Stomach smooth muscle (tissue), 2 donors: ENCODE results near the gene ELMO1.

ENCODE experiments used
- H3K27ac ChIP-seq: one replicate; pipeline ENCODE4 v1.7.0; 2013; ENCODE audit warnings: mild to moderate bottlenecking, low read length, inconsistent platforms
- H3K27me3 ChIP-seq, 2 donors: one replicate each; pipeline ENCODE4 v1.7.0; 2013; ENCODE audit warnings: low read length in 2 of 2; ENCODE audit not compliant: insufficient read depth in 2 of 2, control insufficient read depth in 1 of 2
- H3K36me3 ChIP-seq, 2 donors: one replicate each; pipeline ENCODE4 v1.7.0; 2013; ENCODE audit warnings: low read length in 2 of 2; ENCODE audit not compliant: control insufficient read depth in 2 of 2, insufficient read depth in 2 of 2
- H3K4me1 ChIP-seq: one replicate; pipeline ENCODE4 v1.7.0; 2013; ENCODE audit warnings: low read length; ENCODE audit not compliant: control insufficient read depth, insufficient read depth
- H3K4me3 ChIP-seq, 2 donors: one replicate each; pipeline ENCODE4 v1.7.0; 2013; ENCODE audit warnings: low read length in 2 of 2
- H3K9ac ChIP-seq, 2 donors: one replicate each; pipeline ENCODE4 v1.7.0; 2013; ENCODE audit warnings: low read length in 2 of 2, mild to moderate bottlenecking in 1 of 2
- H3K9me3 ChIP-seq, 2 donors: one replicate each; pipeline ENCODE4 v1.7.0; 2013; ENCODE audit warnings: low read length in 2 of 2; ENCODE audit not compliant: control insufficient read depth in 2 of 2
- donor health status: healthy.
- donor health status: Pancreatic carcinoma.

The ELMO1 gene

DNA sequence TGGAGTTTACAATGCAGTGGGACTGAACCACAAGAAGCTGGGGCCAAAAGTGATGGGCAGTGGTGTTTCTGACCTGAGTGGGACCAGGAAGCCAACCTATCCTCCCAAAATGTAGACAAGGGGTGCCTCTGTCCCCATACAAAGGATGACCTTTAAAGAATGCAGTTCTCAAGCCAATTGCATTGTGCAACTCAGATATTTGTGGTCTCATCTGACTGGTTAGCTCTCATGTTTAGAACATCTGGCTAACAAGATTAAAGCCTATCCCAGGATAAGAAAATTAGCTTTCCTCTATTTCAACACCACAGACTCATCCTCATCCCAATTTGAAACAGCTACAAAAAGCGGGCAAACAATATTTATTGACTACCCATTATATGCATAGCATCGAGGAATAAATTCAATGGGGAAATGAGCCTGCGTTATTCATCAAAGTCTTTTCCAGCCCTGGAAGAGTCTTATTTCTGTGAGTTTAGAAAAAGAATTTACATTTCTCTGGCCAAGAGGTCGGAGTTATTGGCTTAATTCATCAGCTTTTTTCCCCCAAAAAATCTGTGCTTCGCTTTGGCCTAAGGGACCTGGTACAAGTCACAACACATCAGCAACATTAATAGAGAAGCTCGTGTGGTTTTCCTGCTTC, 26.7 kb downstream of the ELMO1 start:
- H3K27me3 ChIP-seq: no peaks in the 10 kb centered on the region
- peaks cover 7% of the 10 kb centered on the region for H3K4me1 ChIP-seq
- no peak overlapping the region for H3K9ac ChIP-seq
- no peak overlapping the region for H3K27ac ChIP-seq
- H3K4me3 ChIP-seq: no peak overlapping the region
- H3K36me3 ChIP-seq: no peaks in the 10 kb centered on the region
- H3K9me3 ChIP-seq: no peaks in the 10 kb centered on the region

DNA sequence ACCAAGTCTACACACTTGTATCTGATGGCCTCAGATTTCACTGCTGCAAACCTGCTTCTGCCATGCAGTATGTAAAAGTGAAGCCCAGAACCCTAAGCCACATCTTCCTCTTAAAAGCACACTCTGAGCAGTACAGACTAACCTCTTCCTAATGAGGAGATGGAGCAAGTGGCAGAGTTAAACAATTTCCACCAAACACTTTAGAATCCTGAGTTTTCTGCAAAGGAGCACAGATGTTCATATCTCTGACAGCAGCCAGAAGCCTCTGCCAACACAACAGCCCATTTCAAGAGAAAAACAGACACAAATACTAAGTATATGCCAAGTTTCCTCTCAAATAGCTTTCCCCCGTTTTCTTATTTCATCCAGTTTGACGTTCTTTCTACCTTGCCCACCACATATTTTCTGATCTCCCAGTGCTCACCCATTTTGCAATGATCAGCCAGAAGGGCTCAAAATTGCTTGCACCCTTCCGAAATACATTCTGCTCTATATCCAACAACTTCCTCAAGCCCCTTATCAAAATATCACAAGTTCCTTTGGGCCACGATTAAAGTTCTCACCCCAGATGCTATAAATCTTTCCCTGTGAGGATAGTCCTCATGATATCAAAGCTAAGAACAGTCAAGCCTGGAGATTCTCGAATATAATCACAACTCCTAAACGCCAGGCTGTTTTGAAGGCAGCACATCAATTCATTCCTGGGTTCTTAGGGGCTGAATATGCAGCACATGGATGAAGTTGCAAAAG, 27.5 kb downstream of the ELMO1 start:
- Histone ChIP-seq H3K9me3 (no peaks in the 10 kb centered on the region), H3K27me3 (no peaks in the 10 kb centered on the region), H3K4me3 (no peak overlapping the region), H3K9ac (no peak overlapping the region), H3K4me1 (peaks cover 7% of the 10 kb centered on the region), H3K27ac (no peak overlapping the region), H3K36me3 (no peaks in the 10 kb centered on the region)

DNA sequence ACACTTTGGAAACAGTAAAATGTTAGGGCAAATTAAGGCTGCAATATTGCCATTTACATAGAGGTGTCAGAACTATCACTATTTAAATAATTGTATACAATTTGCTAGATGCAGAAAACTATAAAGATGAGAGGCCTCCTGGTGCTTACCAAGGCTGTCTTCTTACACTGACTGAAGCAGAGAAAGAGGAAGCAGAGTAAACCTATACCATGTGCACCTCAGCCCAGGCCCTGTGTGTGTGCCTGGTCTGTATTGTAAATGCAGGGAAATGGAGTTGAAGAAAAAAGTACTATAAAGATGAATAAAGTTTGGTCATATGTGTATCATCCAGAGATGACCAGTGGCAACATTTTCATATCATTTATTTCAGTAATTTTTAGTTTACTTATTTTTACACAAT, 29.2 kb downstream of the ELMO1 start:
- H3K27ac ChIP-seq: no peak overlapping the region
- H3K4me3 ChIP-seq: no peak overlapping the region
- H3K4me1 ChIP-seq: peaks cover 7% of the 10 kb centered on the region
- H3K36me3 ChIP-seq: no peaks in the 10 kb centered on the region
- no peaks in the 10 kb centered on the region for H3K27me3 ChIP-seq
- H3K9me3 ChIP-seq: no peaks in the 10 kb centered on the region
- no peak overlapping the region for H3K9ac ChIP-seq

DNA sequence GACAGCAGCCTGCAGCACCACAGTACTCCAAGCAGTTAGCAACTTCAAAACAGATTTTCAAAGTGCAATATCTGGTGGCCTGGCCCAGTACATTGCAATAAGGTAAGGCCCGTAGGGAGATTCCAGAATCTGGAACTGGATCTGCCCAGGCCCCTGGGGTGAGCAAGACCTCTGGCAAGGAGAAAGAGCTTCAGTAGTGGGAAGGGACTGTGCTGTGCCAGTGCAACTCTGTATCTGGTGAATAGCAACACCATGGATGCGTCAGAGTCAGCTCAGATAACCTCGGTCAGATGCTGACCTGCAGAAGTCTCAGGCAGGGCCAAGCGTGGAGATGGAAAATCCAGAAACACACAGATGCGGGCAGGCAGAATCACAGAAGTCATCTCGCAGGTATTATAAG, 30.3 kb downstream of the ELMO1 start:
- Histone ChIP-seq H3K36me3 (no peaks in the 10 kb centered on the region), H3K9me3 (no peaks in the 10 kb centered on the region), H3K27me3 (no peaks in the 10 kb centered on the region), H3K27ac (no peak overlapping the region), H3K4me3 (no peak overlapping the region), H3K9ac (no peak overlapping the region), H3K4me1 (peaks cover 7% of the 10 kb centered on the region)

DNA sequence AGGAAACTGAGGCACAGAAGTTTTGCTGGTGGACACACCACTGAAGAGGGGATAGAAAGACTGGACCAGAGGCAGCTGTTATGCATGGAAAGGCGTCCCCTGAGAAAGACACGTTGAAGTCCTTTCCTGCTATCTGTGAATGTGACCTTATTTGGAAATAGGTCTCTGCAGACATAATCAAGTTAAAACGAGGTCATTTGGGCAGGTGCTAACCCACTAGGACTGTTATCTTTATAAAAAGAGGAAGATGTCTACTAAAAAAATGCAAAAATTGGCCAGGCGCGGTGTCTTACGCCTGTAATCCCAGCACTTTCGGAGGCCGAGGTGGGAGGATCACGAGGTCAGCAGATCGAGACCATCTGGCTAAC, 31.6 kb downstream of the ELMO1 start:
- no peak overlapping the region for H3K4me3 ChIP-seq
- no peaks in the 10 kb centered on the region for H3K36me3 ChIP-seq
- peaks cover 5% of the 10 kb centered on the region for H3K4me1 ChIP-seq
- no peaks in the 10 kb centered on the region for H3K9me3 ChIP-seq
- no peaks in the 10 kb centered on the region for H3K27me3 ChIP-seq
- H3K9ac ChIP-seq: no peak overlapping the region
- H3K27ac ChIP-seq: no peak overlapping the region

DNA sequence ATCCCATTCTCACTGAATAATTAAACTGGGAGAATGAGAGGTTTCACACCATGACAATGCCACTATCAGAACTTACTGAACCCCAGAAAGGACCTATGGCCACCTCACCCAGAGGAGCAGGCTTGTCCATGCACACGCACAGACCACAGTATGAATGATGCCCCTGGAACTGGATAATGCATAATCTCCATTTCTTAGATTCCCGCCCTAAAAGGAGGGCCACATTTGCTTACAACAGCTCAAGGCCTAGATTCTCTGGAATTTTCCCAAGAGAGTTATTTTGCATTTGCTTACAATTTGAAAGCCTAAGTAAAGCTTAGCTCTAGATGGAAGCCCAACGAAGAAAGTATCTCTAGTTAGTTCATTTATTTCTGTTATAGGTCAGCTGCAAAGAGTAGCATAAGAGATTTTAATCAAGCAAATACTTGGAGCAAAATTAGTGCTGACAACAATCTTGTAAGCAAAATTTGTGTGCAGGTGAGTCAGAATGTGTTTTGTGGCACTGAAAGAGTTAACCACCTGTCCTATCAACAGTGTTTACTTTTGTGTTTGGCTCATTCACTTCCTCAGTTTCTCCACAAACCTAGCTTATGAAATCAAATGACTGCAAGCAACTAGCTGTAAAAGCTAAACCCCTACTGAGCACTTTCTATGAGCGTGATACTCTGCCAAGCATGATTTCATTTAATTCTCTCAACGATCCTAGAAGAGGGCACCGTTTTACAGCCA, 32.1 kb downstream of the ELMO1 start:
- no peaks in the 10 kb centered on the region for H3K36me3 ChIP-seq
- peaks cover 3% of the 10 kb centered on the region for H3K4me1 ChIP-seq
- no peaks in the 10 kb centered on the region for H3K9me3 ChIP-seq
- H3K9ac ChIP-seq: no peak overlapping the region
- H3K27me3 ChIP-seq: no peaks in the 10 kb centered on the region
- no peak overlapping the region for H3K4me3 ChIP-seq
- no peak overlapping the region for H3K27ac ChIP-seq

DNA sequence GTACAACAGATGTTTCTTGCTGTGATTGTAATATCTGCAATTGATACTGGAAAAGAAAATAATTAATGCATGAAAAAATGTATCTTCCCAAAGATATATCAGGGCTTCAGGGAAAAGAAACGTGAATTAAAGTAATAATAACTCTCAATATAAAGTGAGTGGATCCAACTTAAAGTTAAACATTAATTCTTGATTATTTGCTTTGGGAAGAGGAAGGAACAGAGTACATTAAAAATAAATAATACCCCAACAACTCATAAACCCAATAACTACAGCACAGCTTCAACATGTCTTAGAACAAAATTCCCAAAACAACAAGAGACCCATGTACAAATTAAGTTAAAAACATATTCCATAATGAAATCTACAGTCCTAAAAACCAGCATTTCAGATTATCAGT, 33.0 kb downstream of the ELMO1 start:
- Histone ChIP-seq H3K9ac (no peak overlapping the region), H3K9me3 (no peaks in the 10 kb centered on the region), H3K4me3 (no peak overlapping the region), H3K36me3 (no peaks in the 10 kb centered on the region), H3K4me1 (no peaks in the 10 kb centered on the region), H3K27me3 (no peaks in the 10 kb centered on the region), H3K27ac (no peak overlapping the region)

DNA sequence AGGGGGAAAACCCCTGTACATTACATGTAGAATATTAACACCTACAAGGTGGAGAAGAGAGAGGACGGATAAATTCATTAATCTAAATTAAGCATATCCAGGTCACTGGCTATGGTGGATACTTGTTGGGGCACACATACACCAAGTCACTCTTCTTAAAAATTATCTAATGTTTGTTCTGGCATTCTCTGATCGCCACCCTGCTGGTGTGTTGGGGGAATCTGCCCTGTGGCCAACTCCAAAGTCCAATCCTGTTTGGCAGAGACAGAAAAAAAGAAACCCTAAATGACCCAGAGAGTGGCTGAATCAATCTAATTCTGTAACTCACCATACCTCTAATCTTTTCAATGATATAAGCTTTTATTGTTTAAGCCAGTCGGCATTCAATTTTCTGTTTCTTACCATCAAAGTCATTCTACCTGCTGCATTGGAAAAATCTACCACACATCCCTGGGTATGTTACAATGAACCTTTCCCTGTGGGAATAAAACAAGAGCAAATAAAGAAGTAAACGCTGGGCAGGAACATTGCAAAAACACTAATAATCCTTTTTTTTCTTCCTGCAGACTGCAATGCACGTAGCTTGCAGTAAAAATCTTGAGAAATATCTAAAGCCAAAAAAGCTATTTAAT, 34.2 kb downstream of the ELMO1 start:
- H3K27me3 ChIP-seq: no peaks in the 10 kb centered on the region
- no peak overlapping the region for H3K9ac ChIP-seq
- H3K4me1 ChIP-seq: no peaks in the 10 kb centered on the region
- H3K4me3 ChIP-seq: no peak overlapping the region
- no peaks in the 10 kb centered on the region for H3K36me3 ChIP-seq
- no peak overlapping the region for H3K27ac ChIP-seq
- no peaks in the 10 kb centered on the region for H3K9me3 ChIP-seq

DNA sequence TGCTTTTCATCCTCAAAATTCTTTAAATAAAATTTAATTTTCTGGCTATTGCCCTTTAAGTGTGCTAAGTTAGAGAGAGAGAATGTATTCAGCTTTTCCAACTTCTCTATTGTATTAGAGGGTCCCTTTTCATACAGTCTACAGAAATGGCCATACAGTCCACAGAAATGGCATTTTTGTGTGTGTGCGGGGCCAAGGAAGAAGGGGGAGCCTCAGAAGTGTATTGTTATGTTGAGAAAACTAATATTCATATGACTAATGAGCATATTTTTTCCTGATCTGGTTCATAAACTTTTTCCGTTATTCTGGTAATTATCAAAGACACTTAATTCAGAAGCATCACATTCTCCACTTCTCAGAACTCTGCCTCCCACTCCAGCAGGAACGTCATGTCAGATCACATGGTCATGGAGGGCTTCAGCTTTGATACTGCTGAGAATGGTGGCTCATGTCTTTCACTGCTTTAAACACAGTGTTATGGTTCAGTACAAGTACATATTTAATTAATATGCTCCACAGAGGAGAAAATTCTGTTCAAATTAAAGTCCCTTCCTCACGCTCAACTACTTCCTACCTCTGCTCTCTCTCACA, 37.1 kb downstream of the ELMO1 start:
- Histone ChIP-seq H3K27me3 (no peaks in the 10 kb centered on the region), H3K27ac (no peak overlapping the region), H3K9ac (no peak overlapping the region), H3K9me3 (no peaks in the 10 kb centered on the region), H3K4me1 (no peaks in the 10 kb centered on the region), H3K4me3 (no peak overlapping the region), H3K36me3 (no peaks in the 10 kb centered on the region)

DNA sequence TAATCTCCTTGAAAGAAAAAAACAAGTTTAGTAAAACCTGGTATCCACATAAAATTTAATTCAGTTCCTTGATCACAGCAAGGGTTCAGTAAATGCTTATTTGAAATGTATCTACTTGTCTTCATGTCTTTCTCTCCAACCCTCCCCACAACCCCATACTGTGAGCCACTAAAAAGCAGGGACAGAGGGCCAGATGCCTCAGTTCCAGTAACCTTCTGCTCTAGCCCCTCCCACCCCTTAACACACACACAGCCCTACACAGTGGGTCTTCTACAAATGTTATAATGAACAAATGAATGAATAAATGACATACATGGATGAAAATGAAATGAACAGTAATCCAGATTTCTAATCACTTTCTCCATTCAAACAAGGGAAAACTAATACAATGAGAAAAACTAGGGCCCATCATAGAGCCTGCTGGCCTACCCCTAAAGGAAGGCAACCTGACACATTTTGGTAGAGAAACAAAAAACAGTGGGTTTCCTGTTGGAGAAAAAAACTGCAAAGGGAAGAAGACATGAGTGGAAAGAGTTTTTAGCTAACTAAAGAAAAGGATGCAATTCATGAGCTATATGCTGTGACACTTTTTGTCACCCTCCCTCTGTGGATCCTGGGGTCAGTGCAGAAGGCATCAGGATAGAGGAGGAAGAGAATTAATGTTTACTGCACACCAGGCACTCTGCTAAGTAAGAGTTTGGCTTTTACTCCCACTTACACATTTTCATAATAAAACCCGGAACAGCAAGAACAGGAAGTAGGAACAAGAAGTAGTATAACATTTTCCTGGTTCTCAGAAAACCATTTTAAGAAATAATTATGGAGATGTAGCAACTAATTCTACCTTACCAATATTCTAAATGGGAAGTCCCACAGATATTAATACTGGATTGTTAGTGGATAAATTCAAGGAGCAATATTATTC, 38.1 kb downstream of the ELMO1 start:
- H3K9me3 ChIP-seq: no peaks in the 10 kb centered on the region
- H3K9ac ChIP-seq: no peak overlapping the region
- no peaks in the 10 kb centered on the region for H3K4me1 ChIP-seq
- no peaks in the 10 kb centered on the region for H3K27me3 ChIP-seq
- no peak overlapping the region for H3K4me3 ChIP-seq
- no peaks in the 10 kb centered on the region for H3K36me3 ChIP-seq
- no peak overlapping the region for H3K27ac ChIP-seq
